Measurements from ENCODE around the gene METTL9. TPM values are rescaled to one million over a fixed set of nuclear protein-coding genes. Genes with fewer than 3 reads are reported as not detected.
"Not testable (repeated sequence)": the region's sequence is repeated elsewhere in the genome, so short reads cannot be mapped to it uniquely, and the experiment has no call there.

Gene METTL9
- total RNA-seq, 1 donor from 2014 or later, result 97.7 TPM

- Histone ChIP-seq H3K4me1 (peaks cover 13% of the 10 kb centered on the region), H3K9me3 (no peaks in the 10 kb centered on the region), H3K4me3 (no peak overlapping the region), H3K27ac (no peak overlapping the region), H3K27me3 (no peaks in the 10 kb centered on the region), H3K36me3 (peaks cover 0 to 34% of the 10 kb centered on the region in 2 donors)
- no peak for DNase-seq (ENCODE audit: extremely low spot score in 2 of 2)
- TF ChIP-seq CTCF (IDR thresholded peaks at IDR 0.05), result no peak
- TF ChIP-seq POLR2AphosphoS5 (IDR thresholded peaks at IDR 0.05; ENCODE audit: insufficient read depth in 1 of 2, low read depth in 1 of 2), result no peak
- no peak for TF ChIP-seq POLR2A (IDR thresholded peaks at IDR 0.05)
- intact Hi-C loops (cut with DNase I), result no loop called here
Observed at GRCh38 chr16:21625026-21625425, 25.6 kb downstream of the METTL9 start.

GRCh38 chr16:21626659-21627277 is 27.4 kb downstream of the METTL9 start:
- peaks cover 13% of the 10 kb centered on the region for H3K4me1 ChIP-seq
- peak overlapping the region; percentile 67 for H3K27ac ChIP-seq
- H3K27me3 ChIP-seq, result no peaks in the 10 kb centered on the region
- no peaks in the 10 kb centered on the region for H3K9me3 ChIP-seq
- H3K4me3 ChIP-seq, result no peak overlapping the region
- TF ChIP-seq CTCF (IDR thresholded peaks at IDR 0.05), result no peak
- peak; percentile 19 to 26 for TF ChIP-seq POLR2AphosphoS5 (IDR thresholded peaks at IDR 0.05; ENCODE audit: insufficient read depth in 1 of 2, low read depth in 1 of 2)
- no peak for TF ChIP-seq POLR2A (IDR thresholded peaks at IDR 0.05)
- H3K36me3 ChIP-seq, result peaks cover 0 to 34% of the 10 kb centered on the region in 2 donors
- no peak for DNase-seq (ENCODE audit: extremely low spot score in 2 of 2)
- intact Hi-C loops (cut with DNase I), result no loop called here

- peak overlapping the region; percentile 70 for H3K27ac ChIP-seq
- H3K27me3 ChIP-seq, result no peaks in the 10 kb centered on the region
- intact Hi-C loops (cut with DNase I), result no loop called here
- peaks cover 0 to 32% of the 10 kb centered on the region in 2 donors for H3K36me3 ChIP-seq
- DNase-seq (ENCODE audit: extremely low spot score in 2 of 2), result no peak
- H3K4me3 ChIP-seq, result no peak overlapping the region
- TF ChIP-seq POLR2A (IDR thresholded peaks at IDR 0.05) (no peak), POLR2AphosphoS5 (IDR thresholded peaks at IDR 0.05; ENCODE audit: insufficient read depth in 1 of 2, low read depth in 1 of 2) (no peak), CTCF (IDR thresholded peaks at IDR 0.05) (no peak)
- H3K9me3 ChIP-seq, result no peaks in the 10 kb centered on the region
- peaks cover 13% of the 10 kb centered on the region for H3K4me1 ChIP-seq
Observed at GRCh38 chr16:21628121-21628726, 28.8 kb downstream of the METTL9 start.

- Histone ChIP-seq H3K27ac (no peak overlapping the region), H3K4me1 (peaks cover 13% of the 10 kb centered on the region), H3K9me3 (no peaks in the 10 kb centered on the region), H3K36me3 (peaks cover 0 to 28% of the 10 kb centered on the region in 2 donors), H3K4me3 (no peak overlapping the region), H3K27me3 (no peaks in the 10 kb centered on the region)
- no peak for DNase-seq (ENCODE audit: extremely low spot score in 2 of 2)
- TF ChIP-seq POLR2AphosphoS5 (IDR thresholded peaks at IDR 0.05; ENCODE audit: insufficient read depth in 1 of 2, low read depth in 1 of 2) (no peak), CTCF (IDR thresholded peaks at IDR 0.05) (no peak), POLR2A (IDR thresholded peaks at IDR 0.05) (no peak)
- intact Hi-C loops (cut with DNase I), result no loop called here
Observed at GRCh38 chr16:21628772-21629171, 29.4 kb downstream of the METTL9 start.

- DNase-seq (ENCODE audit: extremely low spot score in 2 of 2); H3K27ac ChIP-seq; H3K9me3 ChIP-seq; H3K4me3 ChIP-seq; H3K27me3 ChIP-seq; intact Hi-C loops (cut with DNase I): not testable (repeated sequence)
- Histone ChIP-seq H3K36me3 (peaks cover 0 to 25% of the 10 kb centered on the region in 2 donors), H3K4me1 (peaks cover 13% of the 10 kb centered on the region)
Observed at GRCh38 chr16:21629616-21630539, 30.5 kb downstream of the METTL9 start.

GRCh38 chr16:21630866-21631265 is 31.5 kb downstream of the METTL9 start:
- H3K4me1 ChIP-seq, result peaks cover 12% of the 10 kb centered on the region
- DNase-seq (ENCODE audit: extremely low spot score in 2 of 2); intact Hi-C loops (cut with DNase I); H3K27me3 ChIP-seq; H3K4me3 ChIP-seq; H3K27ac ChIP-seq; H3K9me3 ChIP-seq: not testable (repeated sequence)
- peaks cover 0 to 16% of the 10 kb centered on the region in 2 donors for H3K36me3 ChIP-seq

GRCh38 chr16:21631376-21631775 is 32.0 kb downstream of the METTL9 start:
- H3K9me3 ChIP-seq; intact Hi-C loops (cut with DNase I); H3K27ac ChIP-seq; H3K27me3 ChIP-seq; H3K4me1 ChIP-seq; H3K4me3 ChIP-seq; DNase-seq (ENCODE audit: extremely low spot score in 2 of 2): not testable (repeated sequence)
- H3K36me3 ChIP-seq, result peaks cover 0 to 16% of the 10 kb centered on the region in 2 donors

- H3K4me1 ChIP-seq; H3K9me3 ChIP-seq; H3K27ac ChIP-seq; DNase-seq (ENCODE audit: extremely low spot score in 2 of 2); intact Hi-C loops (cut with DNase I); H3K4me3 ChIP-seq; H3K27me3 ChIP-seq: not testable (repeated sequence)
- peaks cover 0 to 16% of the 10 kb centered on the region in 2 donors for H3K36me3 ChIP-seq
Observed at GRCh38 chr16:21631951-21632575, 32.7 kb downstream of the METTL9 start.
